GM23248 (cell line): ENCODE results near the gene LPIN3. TPM values are rescaled to one million over a fixed set of nuclear protein-coding genes. Genes with fewer than 3 reads are reported as not detected.

ENCODE experiments used
- DNase-seq: peaks from one replicate; pipeline ENCODE4 v3.0.0-alpha.2; 2015
- H2AFZ ChIP-seq: fragments of 200-600 bp; sonication (generic); 2 replicates; pipeline ENCODE4 v1.6.1; 2016; ENCODE audit warnings: antibody characterized with exemption
- H3F3A ChIP-seq: fragments of 200-600 bp; sonication (generic); 2 replicates; pipeline ENCODE4 v1.6.1; 2016; ENCODE audit warnings: mild to moderate bottlenecking, antibody characterized with exemption, mixed run types; ENCODE audit not compliant: insufficient read depth
- H3K27ac ChIP-seq: fragments of 200-600 bp; sonication (generic); 2 replicates; pipeline ENCODE4 v1.5.1; 2016; ENCODE audit warnings: mild to moderate bottlenecking
- H3K27me3 ChIP-seq: fragments of 200-600 bp; sonication (generic); replicated peaks from 2 replicates; pipeline ENCODE4 v1.6.1; 2016; ENCODE audit warnings: mild to moderate bottlenecking; ENCODE audit not compliant: insufficient read depth
- H3K36me3 ChIP-seq: fragments of 200-600 bp; sonication (generic); 2 replicates; pipeline ENCODE4 v1.6.1; 2016; ENCODE audit warnings: low read depth, mild to moderate bottlenecking
- H3K4me1 ChIP-seq: fragments of 200-600 bp; sonication (generic); 2 replicates; pipeline ENCODE4 v1.6.1; 2016; ENCODE audit warnings: mild to moderate bottlenecking; ENCODE audit not compliant: insufficient read depth
- H3K4me2 ChIP-seq: fragments of 200-600 bp; sonication (generic); one replicate; pipeline ENCODE4 v1.6.1; 2016; ENCODE audit warnings: mild to moderate bottlenecking; ENCODE audit not compliant: unreplicated experiment
- H3K4me3 ChIP-seq: fragments of 200-600 bp; sonication (generic); 2 replicates; pipeline ENCODE4 v1.5.1; 2016; ENCODE audit warnings: mild to moderate bottlenecking
- H3K79me2 ChIP-seq: fragments of 200-600 bp; sonication (generic); 2 replicates; pipeline ENCODE4 v1.6.1; 2016; ENCODE audit warnings: mild to moderate bottlenecking; ENCODE audit not compliant: insufficient read depth
- H3K9ac ChIP-seq: fragments of 200-600 bp; sonication (generic); 2 replicates; pipeline ENCODE4 v1.6.1; 2016; ENCODE audit warnings: mild to moderate bottlenecking
- H3K9me2 ChIP-seq: fragments of 200-600 bp; sonication (generic); 2 replicates; pipeline ENCODE4 v1.6.1; 2016; ENCODE audit warnings: mixed run types, mild to moderate bottlenecking, moderate library complexity; ENCODE audit not compliant: insufficient read depth
- H3K9me3 ChIP-seq: fragments of 200-600 bp; sonication (generic); one replicate; pipeline ENCODE4 v1.6.1; 2017; ENCODE audit warnings: low read depth
- H4K20me1 ChIP-seq: fragments of 200-600 bp; sonication (generic); 2 replicates; pipeline ENCODE4 v1.6.0; 2016; ENCODE audit not compliant: insufficient read depth
- EZH2 ChIP-seq: fragments of 200-600 bp; sonication (generic); IDR thresholded peaks from 2 replicates; pipeline ENCODE4 v1.6.1; 2018; ENCODE audit warnings: antibody characterized with exemption, mild to moderate bottlenecking; ENCODE audit not compliant: insufficient read depth, poor library complexity, severe bottlenecking
- EZH2phosphoT487 ChIP-seq: fragments of 200-600 bp; sonication (generic); IDR thresholded peaks from 2 replicates; pipeline ENCODE4 v1.6.1; 2018; ENCODE audit warnings: antibody characterized with exemption, moderate library complexity, mild to moderate bottlenecking, low read depth; ENCODE audit not compliant: insufficient read depth
- WGBS, 2 experiments: methylation state at CpG; one replicate each; pipeline ENCODE4 v1.1.6; 2015 to 2017; ENCODE audit warnings: low lambda C conversion rate in 2 of 2, low coverage in 1 of 2; ENCODE audit errors: missing lambda C conversion rate in 2 of 2; 5-methylcytosine and 5-hydroxymethylcytosine counted together
- in situ Hi-C: fragments of 300-500 bp; cut with MboI; formaldehyde crosslinking; loops from 2 replicates; pipeline ENCODE4 v1.15.0; 2020
- polyA plus RNA-seq: library from polyadenylated mRNA; unstranded; fragments of >200 nt; fragmentation: Nextera tagmentation; extraction: Ambion mirVana; gene quantifications from 2 replicates; pipeline ENCODE4 v1.2.1, GENCODE V29; 2016
- total RNA-seq: library from RNA; depleted of rRNA; stranded (reverse); fragments of >200 nt; shearing (Covaris generic); gene quantifications from 2 replicates; pipeline ENCODE4 v1.2.3, GENCODE V29; 2014

The LPIN3 gene
- total and polyA plus RNA-seq, 2 experiments from 2014 or later, result 11.5 to 13.0 TPM

DNA sequence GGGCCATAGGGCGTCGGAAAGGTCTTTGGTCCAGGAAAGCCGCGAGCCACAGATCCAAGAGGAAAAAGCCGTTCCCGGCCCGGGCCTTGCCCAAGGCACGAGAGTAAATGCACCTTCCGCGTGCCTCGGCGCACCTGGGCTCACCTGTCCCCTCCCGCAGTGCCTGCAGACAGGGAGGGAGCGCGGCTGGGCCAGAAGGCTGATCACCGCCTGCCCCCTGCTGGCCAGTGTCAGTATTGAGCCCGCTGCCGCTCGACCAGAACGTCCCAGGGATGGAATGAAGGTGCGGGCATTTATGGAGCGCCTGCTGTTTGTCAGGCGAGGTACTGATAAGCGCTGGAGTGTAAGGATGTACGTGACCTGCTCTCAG, 679 bp upstream of the LPIN3 start:
- no peaks in the 10 kb centered on the region for H3K9me2 ChIP-seq
- peak; percentile 77 for DNase-seq
- no peak overlapping the region for H3K27ac ChIP-seq
- no peaks in the 10 kb centered on the region for H3K9me3 ChIP-seq
- H3K36me3 ChIP-seq, result no peaks in the 10 kb centered on the region
- H4K20me1 ChIP-seq, result no peaks in the 10 kb centered on the region
- peak overlapping the region; percentile 77 for H3K4me2 ChIP-seq
- peak overlapping the region; percentile 72 for H3K4me3 ChIP-seq
- H3K4me1 ChIP-seq, result no peaks in the 10 kb centered on the region
- H3K9ac ChIP-seq, result peak overlapping the region; percentile 76
- TF ChIP-seq EZH2 (no peak), EZH2phosphoT487 (no peak)
- no peaks in the 10 kb centered on the region for H3F3A ChIP-seq
- H3K27me3 ChIP-seq, result no peaks in the 10 kb centered on the region
- in situ Hi-C loops, result loop anchor here (10.0 to 25.0 kb wide), 2 partner anchors 165 to 353 kb away; no protein-coding TSS in a partner anchor
- 0 out of 2 replicates have a peak, but pooled peaks cover 9% of the 10 kb centered on the region for H3K79me2 ChIP-seq
- H2AFZ ChIP-seq, result peak overlapping the region; percentile 90
- 10% methylated on average over 25 of the region's 25 CpGs for WGBS, 2 experiments

DNA sequence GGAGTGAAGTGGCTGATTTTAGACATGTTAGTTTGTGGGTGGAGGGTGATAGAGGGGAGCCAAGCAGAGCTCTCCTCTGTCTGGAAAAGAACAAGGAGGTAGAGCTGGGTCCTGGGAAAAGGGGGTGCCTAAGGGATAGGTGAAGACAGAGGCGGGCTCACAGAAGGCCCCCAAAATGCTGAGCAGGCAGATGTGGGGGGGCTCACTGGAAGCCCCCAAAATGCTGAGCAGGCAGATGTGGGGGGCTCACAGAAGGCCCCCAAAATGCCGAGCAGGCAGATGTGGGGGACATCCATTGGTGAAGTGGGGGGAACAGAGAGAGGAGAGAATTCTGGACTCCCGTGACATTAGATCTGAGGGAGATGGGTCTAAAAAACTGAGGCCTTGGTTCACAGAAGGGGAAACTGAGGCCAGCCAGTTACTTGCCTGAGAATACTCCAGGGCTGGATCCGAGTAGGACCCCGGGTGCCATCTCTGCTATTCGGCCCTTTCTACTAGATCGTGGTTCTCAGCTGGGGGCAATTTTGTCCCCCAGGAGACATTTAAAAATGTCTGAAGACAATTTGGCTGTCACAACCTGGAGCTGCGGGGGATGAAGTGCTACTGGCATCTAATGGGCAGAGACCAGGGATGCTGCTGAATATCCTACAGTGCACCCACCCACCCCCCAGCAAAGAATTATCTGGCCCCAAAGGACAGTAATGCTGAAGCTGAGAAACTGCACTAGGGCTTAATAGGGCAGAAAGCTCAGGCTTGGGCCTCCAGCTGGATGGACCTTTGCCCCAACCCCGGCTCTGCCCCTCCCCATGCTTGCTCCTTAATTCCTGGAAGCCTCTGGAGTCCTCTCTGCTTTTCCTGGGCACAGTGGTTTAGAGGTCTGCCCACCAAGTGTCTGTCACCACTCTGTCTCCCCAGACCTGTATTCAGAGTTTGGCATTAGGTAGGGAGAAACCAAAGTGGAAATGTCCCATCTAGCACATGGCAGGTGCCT, 2.1 kb downstream of the LPIN3 start:
- no peak for DNase-seq
- Histone ChIP-seq H4K20me1 (no peaks in the 10 kb centered on the region), H2AFZ (no peak overlapping the region), H3K27ac (no peak overlapping the region), H3K36me3 (no peaks in the 10 kb centered on the region), H3K4me2 (no peak overlapping the region), H3K4me3 (no peak overlapping the region), H3K9me2 (no peaks in the 10 kb centered on the region), H3F3A (no peaks in the 10 kb centered on the region), H3K27me3 (no peaks in the 10 kb centered on the region), H3K9me3 (no peaks in the 10 kb centered on the region), H3K9ac (no peak overlapping the region), H3K4me1 (no peaks in the 10 kb centered on the region), H3K79me2 (0 out of 2 replicates have a peak, but pooled peaks cover 9% of the 10 kb centered on the region)
- 90 to 92% methylated on average over 8 to 9 of the region's 9 CpGs for WGBS, 2 experiments
- in situ Hi-C loops, result loop anchor here (10.0 to 25.0 kb wide), 2 partner anchors 168 to 355 kb away; no protein-coding TSS in a partner anchor
- TF ChIP-seq EZH2 (no peak), EZH2phosphoT487 (no peak)

- H3K36me3 ChIP-seq, result no peaks in the 10 kb centered on the region
- no peak overlapping the region for H3K4me2 ChIP-seq
- H3K27me3 ChIP-seq, result no peaks in the 10 kb centered on the region
- H3K9ac ChIP-seq, result no peak overlapping the region
- no peaks in the 10 kb centered on the region for H3K9me3 ChIP-seq
- in situ Hi-C loops, result loop anchor here (10.0 to 25.0 kb wide), 2 partner anchors 170 to 357 kb away; no protein-coding TSS in a partner anchor
- no peaks in the 10 kb centered on the region for H3K4me1 ChIP-seq
- no peak overlapping the region for H2AFZ ChIP-seq
- 88 to 90% methylated on average over 4 of the region's 4 CpGs for WGBS, 2 experiments
- no peak for TF ChIP-seq EZH2phosphoT487
- TF ChIP-seq EZH2, result no peak
- 0 out of 2 replicates have a peak, but pooled peaks cover 9% of the 10 kb centered on the region for H3K79me2 ChIP-seq
- DNase-seq, result no peak
- H3K9me2 ChIP-seq, result no peaks in the 10 kb centered on the region
- no peak overlapping the region for H3K4me3 ChIP-seq
- H3K27ac ChIP-seq, result no peak overlapping the region
- no peaks in the 10 kb centered on the region for H3F3A ChIP-seq
- no peaks in the 10 kb centered on the region for H4K20me1 ChIP-seq
These were observed 3.9 kb downstream of the LPIN3 start for GRCh38 chr20:41344477-41344876.

GRCh38 chr20:41344938-41345728, 4.5 kb downstream of the LPIN3 start:
- H3K27ac ChIP-seq, result no peak overlapping the region
- TF ChIP-seq EZH2phosphoT487, result no peak
- no peak for TF ChIP-seq EZH2
- no peaks in the 10 kb centered on the region for H3K9me2 ChIP-seq
- H3K9ac ChIP-seq, result no peak overlapping the region
- no peaks in the 10 kb centered on the region for H3K36me3 ChIP-seq
- 85 to 88% methylated on average over 11 of the region's 11 CpGs for WGBS, 2 experiments
- in situ Hi-C loops, result loop anchor here (10.0 to 25.0 kb wide), 2 partner anchors 170 to 358 kb away; no protein-coding TSS in a partner anchor
- no peaks in the 10 kb centered on the region for H3F3A ChIP-seq
- DNase-seq, result peak; percentile 26
- no peak overlapping the region for H3K4me2 ChIP-seq
- H3K9me3 ChIP-seq, result no peaks in the 10 kb centered on the region
- H3K79me2 ChIP-seq, result 0 out of 2 replicates have a peak, but pooled peaks cover 9% of the 10 kb centered on the region
- no peaks in the 10 kb centered on the region for H3K27me3 ChIP-seq
- no peaks in the 10 kb centered on the region for H4K20me1 ChIP-seq
- H3K4me1 ChIP-seq, result no peaks in the 10 kb centered on the region
- no peak overlapping the region for H3K4me3 ChIP-seq
- H2AFZ ChIP-seq, result no peak overlapping the region
